Activated CD4-positive, alpha-beta T cell treated with anti-CD3 and anti-CD28 coated beads for 36 hours (primary cell): ENCODE results near the gene MACROD2. TPM values are rescaled to one million over a fixed set of nuclear protein-coding genes. Genes with fewer than 3 reads are reported as not detected.

Experiments
- ATAC-seq: fragments of 200-7000 bp; cut with Tn5 transposase; one replicate; pipeline ENCODE4 v1.10.0; 2021; ENCODE audit warnings: mild to moderate bottlenecking, moderate library complexity
- CTCF ChIA-PET: fragments of 350-600 bp; sonication (Branson Sonifier 250); formaldehyde crosslinking; loops from one replicate; lab custom pipeline; 2021; ENCODE audit warnings: antibody characterized with exemption; lab: Charles Lee
- POLR2A ChIA-PET: fragments of 350-600 bp; sonication (Branson Sonifier 250); formaldehyde crosslinking; loops from one replicate; lab custom pipeline; 2021; ENCODE audit warnings: antibody characterized with exemption, inconsistent platforms; lab: Charles Lee
- DNase-seq: peaks from one replicate; pipeline ENCODE4 v3.0.0-alpha.2; 2020
- H3K27ac Mint-ChIP-seq: one replicate; pipeline ENCODE4 v1.8.0; 2021; ENCODE audit warnings: mixed read lengths
- H3K27me3 Mint-ChIP-seq: one replicate; pipeline ENCODE4 v1.8.0; 2021; ENCODE audit warnings: mixed read lengths
- H3K36me3 Mint-ChIP-seq: one replicate; pipeline ENCODE4 v1.8.0; 2021; ENCODE audit warnings: low read depth, mixed read lengths
- H3K4me1 Mint-ChIP-seq: one replicate; pipeline ENCODE4 v1.8.0; 2021; ENCODE audit warnings: mixed read lengths
- H3K4me3 Mint-ChIP-seq: one replicate; pipeline ENCODE4 v1.8.0; 2021; ENCODE audit warnings: mild to moderate bottlenecking, moderate library complexity, mixed read lengths
- H3K9me3 Mint-ChIP-seq: one replicate; pipeline ENCODE4 v1.8.0; 2021; ENCODE audit warnings: low read depth, mixed read lengths
- intact Hi-C, 2 experiments: fragments of 100-400 bp; cut with DNase I in 1 of 2; cut with micrococcal nuclease in 1 of 2; formaldehyde crosslinking; loops; one replicate each; pipeline versions ENCODE4 v1.14.2 to v1.15.1; 2022 to 2024; cut with DNase I, micrococcal nuclease
- total RNA-seq, 2 experiments: library from RNA; stranded (reverse); gene quantifications; one replicate each; pipeline ENCODE4 v1.2.3, GENCODE V29; 2021

The MACROD2 gene
- total RNA-seq, 2 experiments from 2014 or later: not detected

DNA sequence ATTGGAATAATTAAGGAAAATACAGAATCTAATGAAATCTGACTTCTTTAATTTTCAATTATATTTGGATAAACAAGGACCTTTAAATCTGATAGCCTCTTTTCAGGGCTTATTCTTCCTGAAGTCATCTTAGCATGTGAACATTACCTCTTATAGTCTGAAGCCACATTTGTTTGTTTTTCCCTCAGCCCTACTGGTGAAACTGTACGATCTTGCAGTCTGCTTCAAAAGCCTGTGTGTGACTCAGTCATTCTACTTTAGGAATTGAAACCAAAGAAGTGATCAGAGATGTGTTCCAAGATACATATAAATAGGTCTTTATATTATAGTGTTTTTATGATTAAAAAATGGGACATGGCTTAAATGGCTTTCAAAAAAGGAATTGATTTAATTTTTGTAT lies 67.5 kb downstream of the MACROD2 start:
- intact Hi-C loops: no loop called here

DNA sequence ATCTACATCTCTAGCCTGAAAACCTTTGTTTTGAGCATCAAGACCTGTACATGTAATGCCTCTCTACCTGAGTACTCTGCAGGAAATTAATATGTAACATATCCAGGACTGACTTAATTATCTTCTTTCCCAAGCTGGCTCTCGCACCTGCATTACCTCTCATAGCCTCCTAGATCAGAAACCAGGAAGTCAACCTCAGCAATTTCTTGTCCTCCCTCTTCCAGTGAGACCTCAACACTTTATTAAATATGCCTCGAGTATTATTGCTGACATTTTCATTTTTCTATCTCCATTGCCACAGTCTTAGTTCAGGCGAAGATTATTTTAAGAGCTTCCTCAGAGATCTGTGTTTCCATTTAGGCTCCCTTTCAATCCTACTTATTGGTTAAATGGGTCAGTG lies 69.0 kb downstream of the MACROD2 start:
- Mint-ChIP-seq H3K36me3 (no peaks in the 10 kb centered on the region), H3K4me3 (no peak overlapping the region), H3K27me3 (peaks cover 4% of the 10 kb centered on the region), H3K27ac (no peak overlapping the region), H3K9me3 (no peaks in the 10 kb centered on the region), H3K4me1 (no peaks in the 10 kb centered on the region)
- no peak for ATAC-seq
- intact Hi-C loops: no loop called here
- CTCF ChIA-PET: no interaction called here
- DNase-seq: no peak
- POLR2A ChIA-PET: no interaction called here

More for the DNA sequence above, 67.5 kb downstream of the MACROD2 start:
- H3K9me3 Mint-ChIP-seq: no peaks in the 10 kb centered on the region
- H3K36me3 Mint-ChIP-seq: no peaks in the 10 kb centered on the region
- H3K4me1 Mint-ChIP-seq: no peaks in the 10 kb centered on the region
- CTCF ChIA-PET: no interaction called here
- DNase-seq (no peak), ATAC-seq (no peak)
- no peak overlapping the region for H3K27ac Mint-ChIP-seq
- peaks cover 4% of the 10 kb centered on the region for H3K27me3 Mint-ChIP-seq
- POLR2A ChIA-PET: no interaction called here
- no peak overlapping the region for H3K4me3 Mint-ChIP-seq

DNA sequence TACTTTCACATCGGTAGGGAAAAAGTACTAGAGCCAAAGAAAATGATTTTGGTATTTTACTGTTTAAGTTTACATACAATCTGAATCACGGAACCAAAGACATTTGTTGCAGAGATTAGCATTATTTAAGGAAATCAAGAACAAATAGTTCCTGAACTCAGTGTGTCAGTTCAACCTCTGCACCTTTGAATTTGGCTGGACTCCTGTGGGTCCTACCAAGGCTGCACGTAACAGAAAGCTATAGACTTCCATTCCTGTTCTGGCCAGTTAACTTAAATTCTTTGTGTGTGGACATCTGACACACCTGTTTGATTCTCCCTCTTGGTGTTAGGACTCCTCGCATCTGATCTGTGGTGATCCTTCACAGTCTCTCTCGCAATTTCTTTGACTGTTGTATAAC lies 69.6 kb downstream of the MACROD2 start:
- H3K4me1 Mint-ChIP-seq: no peaks in the 10 kb centered on the region

DNA sequence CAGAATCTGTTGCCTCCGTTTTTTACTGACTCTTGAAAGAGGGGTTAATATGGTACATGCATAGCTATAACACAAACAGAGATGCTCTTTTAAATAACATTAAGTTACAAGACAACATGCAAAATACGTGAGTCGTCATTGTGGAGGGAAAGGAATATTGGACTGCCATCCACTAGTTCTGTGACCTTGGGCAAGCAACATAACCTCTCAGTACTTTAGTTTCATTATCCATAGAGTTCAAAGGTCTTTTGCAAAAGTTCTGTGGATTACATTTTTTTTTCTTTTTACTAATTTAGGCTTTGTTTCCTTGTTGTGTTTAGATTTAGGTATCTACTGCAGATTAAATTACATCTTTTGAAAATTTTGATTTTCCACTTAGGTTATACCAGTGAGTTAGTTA lies 70.5 kb downstream of the MACROD2 start:
- Mint-ChIP-seq H3K27ac (no peak overlapping the region), H3K4me1 (no peaks in the 10 kb centered on the region), H3K4me3 (no peak overlapping the region), H3K9me3 (no peaks in the 10 kb centered on the region), H3K36me3 (no peaks in the 10 kb centered on the region), H3K27me3 (peaks cover 4% of the 10 kb centered on the region)
- intact Hi-C loops: no loop called here
- DNase-seq (no peak), ATAC-seq (no peak)
- ChIA-PET POLR2A (no interaction called here), CTCF (no interaction called here)

More for the DNA sequence above, 69.6 kb downstream of the MACROD2 start:
- H3K4me3 Mint-ChIP-seq: no peak overlapping the region
- H3K9me3 Mint-ChIP-seq: no peaks in the 10 kb centered on the region
- H3K27ac Mint-ChIP-seq: no peak overlapping the region
- no peak for ATAC-seq
- POLR2A ChIA-PET: no interaction called here
- intact Hi-C loops: no loop called here
- peaks cover 4% of the 10 kb centered on the region for H3K27me3 Mint-ChIP-seq
- no peaks in the 10 kb centered on the region for H3K36me3 Mint-ChIP-seq
- CTCF ChIA-PET: no interaction called here
- no peak for DNase-seq

DNA sequence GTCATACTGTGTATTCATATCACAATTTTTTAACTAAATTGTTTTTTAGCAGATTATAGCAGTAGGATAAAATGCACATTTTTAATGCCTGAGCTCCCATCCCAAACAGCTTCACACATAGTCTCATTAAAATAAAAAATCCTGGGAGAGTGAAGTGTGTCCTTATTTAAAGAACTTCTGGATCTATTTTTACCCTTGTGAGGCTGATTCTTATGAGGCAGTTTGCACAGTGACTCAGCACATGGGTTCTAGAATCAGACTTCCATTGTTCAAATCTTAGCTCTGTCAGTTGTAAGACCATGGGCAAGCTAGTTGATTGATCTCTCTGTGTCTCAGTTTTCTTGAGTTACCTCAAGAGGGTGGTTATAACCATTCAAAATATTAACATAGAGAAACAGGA lies 72.3 kb downstream of the MACROD2 start:
- Mint-ChIP-seq H3K27me3 (peaks cover 4% of the 10 kb centered on the region), H3K9me3 (no peaks in the 10 kb centered on the region), H3K4me1 (no peaks in the 10 kb centered on the region), H3K4me3 (no peak overlapping the region), H3K36me3 (no peaks in the 10 kb centered on the region), H3K27ac (no peak overlapping the region)
- DNase-seq (no peak), ATAC-seq (no peak)
- POLR2A ChIA-PET: no interaction called here
- CTCF ChIA-PET: no interaction called here
- intact Hi-C loops: no loop called here

DNA sequence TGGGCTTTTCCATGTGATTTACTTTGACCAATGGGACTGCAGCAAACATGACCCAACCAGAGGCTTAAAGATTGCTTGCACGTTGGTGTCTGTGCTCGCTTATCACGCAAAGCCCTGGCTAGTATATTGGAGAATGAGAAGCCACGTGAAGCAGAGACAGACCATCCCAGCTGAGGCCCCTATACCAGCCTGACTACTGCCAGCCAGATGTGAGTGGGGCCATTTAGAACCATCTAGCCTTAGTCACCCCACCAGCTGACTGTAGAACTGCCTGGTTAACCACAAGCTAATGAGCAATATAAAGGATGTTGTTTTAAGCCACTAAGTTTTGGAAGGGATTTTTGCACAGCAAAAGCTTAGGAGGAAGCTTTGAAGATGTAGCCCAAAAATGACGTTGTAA lies 74.5 kb downstream of the MACROD2 start:
- no peaks in the 10 kb centered on the region for H3K4me1 Mint-ChIP-seq
- no peaks in the 10 kb centered on the region for H3K27me3 Mint-ChIP-seq
- DNase-seq (no peak), ATAC-seq (no peak)
- no peaks in the 10 kb centered on the region for H3K36me3 Mint-ChIP-seq
- H3K27ac Mint-ChIP-seq: no peak overlapping the region
- POLR2A ChIA-PET: no interaction called here
- H3K4me3 Mint-ChIP-seq: no peak overlapping the region
- intact Hi-C loops: no loop called here
- H3K9me3 Mint-ChIP-seq: no peaks in the 10 kb centered on the region
- CTCF ChIA-PET: interaction anchor here (0.6 kb wide), 1 partner anchor 1313 kb away, joined by 3 read pairs; no protein-coding TSS in a partner anchor

DNA sequence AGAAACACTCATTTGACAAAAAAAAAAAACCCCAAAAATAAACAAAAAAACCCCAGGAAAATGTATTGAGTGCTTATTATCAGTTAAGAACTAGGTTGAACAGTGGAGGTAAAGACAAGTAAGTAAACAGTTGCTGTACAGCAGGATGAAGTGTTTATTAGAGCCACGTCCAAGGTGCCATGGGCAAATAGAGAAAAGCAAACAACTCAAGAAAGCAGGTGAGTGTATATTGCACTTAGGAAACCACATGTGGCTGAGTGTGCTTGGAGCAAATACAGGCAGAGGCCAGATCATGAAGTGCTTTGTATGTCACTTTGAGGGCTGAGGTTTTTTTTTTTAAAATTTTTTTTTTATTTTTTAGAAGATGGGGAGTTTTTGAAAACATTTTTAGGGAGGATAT lies 98.3 kb downstream of the MACROD2 start:
- no peak for DNase-seq
- Mint-ChIP-seq H3K27me3 (no peaks in the 10 kb centered on the region), H3K4me3 (no peak overlapping the region), H3K4me1 (no peaks in the 10 kb centered on the region), H3K9me3 (no peaks in the 10 kb centered on the region), H3K27ac (no peak overlapping the region), H3K36me3 (no peaks in the 10 kb centered on the region)
- POLR2A ChIA-PET: no interaction called here
- ATAC-seq: no peak
- intact Hi-C loops: no loop called here
- CTCF ChIA-PET: no interaction called here

DNA sequence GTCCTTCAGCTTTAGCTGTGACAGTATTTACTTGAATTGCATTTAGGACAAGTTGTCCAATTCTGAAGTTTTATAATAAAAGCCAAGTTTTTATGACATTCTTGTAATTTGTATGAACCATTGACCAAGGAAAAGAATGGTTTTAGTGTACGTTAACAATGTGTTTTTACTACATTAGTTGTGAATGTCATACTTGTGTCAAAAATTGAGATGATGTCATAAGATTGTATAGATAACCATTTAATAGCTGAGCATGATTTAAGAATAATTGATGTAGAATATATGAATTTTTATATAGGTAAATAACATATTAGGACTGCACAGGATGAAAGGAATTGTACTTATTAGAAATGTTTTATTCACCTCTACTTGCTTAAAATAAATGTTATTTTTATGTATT lies 102.9 kb downstream of the MACROD2 start:
- Mint-ChIP-seq H3K9me3 (no peaks in the 10 kb centered on the region), H3K4me1 (no peaks in the 10 kb centered on the region), H3K27me3 (no peaks in the 10 kb centered on the region), H3K27ac (no peak overlapping the region), H3K36me3 (no peaks in the 10 kb centered on the region), H3K4me3 (no peak overlapping the region)
- POLR2A ChIA-PET: no interaction called here
- DNase-seq (no peak), ATAC-seq (no peak)
- CTCF ChIA-PET: interaction anchor here (0.6 kb wide), 1 partner anchor 15 kb away, joined by 3 read pairs; no protein-coding TSS in a partner anchor
- intact Hi-C loops: no loop called here

DNA sequence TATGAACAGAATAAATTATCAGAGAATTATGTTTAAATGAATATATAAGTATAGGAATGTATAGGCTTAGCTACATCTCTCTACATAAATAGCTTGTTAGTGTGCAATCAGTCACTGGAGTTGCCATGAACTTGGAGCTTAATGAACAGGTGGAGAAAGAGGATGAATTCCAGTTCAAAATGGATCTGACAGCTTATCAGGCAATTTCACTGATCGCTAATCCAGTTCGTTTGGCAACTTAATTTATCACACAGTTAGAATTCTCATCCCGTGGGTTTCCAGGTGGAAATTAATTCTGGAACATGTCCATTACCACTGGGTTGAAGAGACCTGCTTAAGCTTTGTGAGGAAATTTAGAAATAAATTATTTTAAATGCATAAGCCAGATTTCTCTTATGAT lies 118.1 kb downstream of the MACROD2 start:
- H3K4me3 Mint-ChIP-seq: no peak overlapping the region
- ChIA-PET POLR2A (no interaction called here), CTCF (interaction anchor here (0.7 kb wide), 1 partner anchor 15 kb away, joined by 3 read pairs; no protein-coding TSS in a partner anchor)
- ATAC-seq (no peak), DNase-seq (no peak)
- H3K27me3 Mint-ChIP-seq: no peaks in the 10 kb centered on the region
- H3K36me3 Mint-ChIP-seq: no peaks in the 10 kb centered on the region
- H3K27ac Mint-ChIP-seq: no peak overlapping the region
- intact Hi-C loops: no loop called here
- H3K9me3 Mint-ChIP-seq: peaks cover 5% of the 10 kb centered on the region
- no peaks in the 10 kb centered on the region for H3K4me1 Mint-ChIP-seq

DNA sequence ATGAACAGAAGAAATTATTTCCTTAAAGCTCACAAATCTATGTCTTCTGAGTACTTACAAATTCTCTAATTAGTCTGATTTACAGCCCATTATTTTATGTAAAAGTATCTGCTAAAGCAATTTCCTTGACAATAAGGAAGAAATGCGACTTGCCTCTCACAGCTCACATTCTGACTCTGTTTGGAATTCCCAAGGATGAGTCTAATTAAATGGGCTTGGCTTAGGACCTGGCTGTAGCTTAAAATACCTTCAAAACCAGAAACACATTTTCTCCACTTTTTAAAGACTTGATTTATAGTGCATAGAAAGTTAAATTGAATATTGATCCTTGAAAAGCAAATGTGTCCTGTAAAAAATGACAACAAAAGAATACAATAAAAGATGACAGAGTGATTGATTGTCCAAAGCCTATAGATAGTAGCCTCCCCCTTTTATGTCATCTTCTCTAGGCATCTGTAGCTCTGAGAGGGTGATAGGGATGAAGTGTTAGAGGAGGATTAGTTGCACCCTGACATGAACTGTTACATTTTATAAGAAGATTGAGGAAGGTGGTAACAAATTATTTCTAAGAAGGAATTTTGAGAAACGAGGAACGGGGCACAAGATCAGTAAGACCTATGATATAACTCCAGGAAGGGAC lies 118.9 kb downstream of the MACROD2 start:
- Mint-ChIP-seq H3K9me3 (peaks cover 5% of the 10 kb centered on the region), H3K4me1 (no peaks in the 10 kb centered on the region), H3K27me3 (no peaks in the 10 kb centered on the region), H3K36me3 (no peaks in the 10 kb centered on the region), H3K27ac (no peak overlapping the region), H3K4me3 (no peak overlapping the region)
- intact Hi-C loops: no loop called here
- ChIA-PET CTCF (no interaction called here), POLR2A (no interaction called here)
- no peak for ATAC-seq
- DNase-seq: no peak

DNA sequence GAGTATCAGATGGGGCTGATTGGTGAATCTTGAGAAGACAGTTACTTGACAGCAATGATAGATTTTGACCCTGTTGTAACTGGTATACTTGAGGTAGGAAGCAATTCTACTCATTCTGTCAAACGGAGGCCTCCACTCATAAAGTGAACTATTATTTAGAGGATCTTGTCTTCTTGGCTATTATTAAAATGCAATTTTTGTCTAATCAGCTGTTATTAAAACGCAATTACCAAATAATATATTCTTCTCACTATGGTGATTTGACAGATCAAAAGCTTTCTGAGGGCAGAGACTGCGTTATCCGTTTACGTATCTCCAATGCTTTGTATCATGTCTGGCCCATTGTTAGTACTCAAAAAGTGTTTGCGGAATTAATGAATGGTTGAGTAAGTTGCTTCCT lies 120.7 kb downstream of the MACROD2 start:
- ChIA-PET POLR2A (no interaction called here), CTCF (no interaction called here)
- Mint-ChIP-seq H3K36me3 (no peaks in the 10 kb centered on the region), H3K4me3 (no peak overlapping the region), H3K9me3 (peaks cover 2% of the 10 kb centered on the region), H3K27me3 (no peaks in the 10 kb centered on the region), H3K4me1 (no peaks in the 10 kb centered on the region), H3K27ac (no peak overlapping the region)
- intact Hi-C loops: no loop called here
- ATAC-seq (no peak), DNase-seq (no peak)

DNA sequence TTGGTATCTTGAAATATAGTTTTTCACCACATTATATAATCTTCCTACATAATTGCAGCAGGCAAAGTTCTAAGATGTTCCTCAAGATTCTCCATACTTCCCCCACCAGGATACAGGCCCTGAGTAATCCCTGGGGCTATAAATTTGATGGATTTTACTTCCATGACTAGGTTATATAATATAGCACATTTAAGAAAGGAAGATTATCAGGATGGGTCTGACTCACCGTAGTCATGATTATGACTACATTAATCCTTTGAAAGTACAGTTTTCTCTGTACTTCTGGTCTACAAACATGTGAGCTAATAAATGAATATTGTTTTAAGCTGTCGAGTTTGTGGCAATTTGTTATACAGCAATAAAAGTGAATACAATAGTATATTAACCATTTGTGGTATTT lies 122.5 kb downstream of the MACROD2 start:
- Mint-ChIP-seq H3K4me1 (no peaks in the 10 kb centered on the region), H3K9me3 (peaks cover 2% of the 10 kb centered on the region), H3K4me3 (no peak overlapping the region), H3K27ac (no peak overlapping the region), H3K27me3 (no peaks in the 10 kb centered on the region), H3K36me3 (no peaks in the 10 kb centered on the region)
- POLR2A ChIA-PET: no interaction called here
- DNase-seq: no peak
- CTCF ChIA-PET: interaction anchor here (0.7 kb wide), 1 partner anchor 1371 kb away, joined by 3 read pairs; no protein-coding TSS in a partner anchor
- intact Hi-C loops: no loop called here
- ATAC-seq: no peak
